ENCODE data around the gene HS3ST2.

GRCh38 chr16:22775220-22775922 lies 38.6 kb upstream of the HS3ST2 start:
- TF ChIP-seq CTCF (IDR thresholded peaks at IDR 0.05) = no peak
- TF ChIP-seq POLR2A (IDR thresholded peaks at IDR 0.05) = no peak
